Measurements from ENCODE around the gene MUSK. TPM values are rescaled to one million over a fixed set of nuclear protein-coding genes. Genes with fewer than 3 reads are reported as not detected.

MUSK gene
- polyA plus RNA-seq, 1 donor (not counting 4 experiments of a cell fraction or from before 2014, with no cell fraction given): not detected

GRCh38 chr9:110745676-110746075, 77.1 kb downstream of the MUSK start:
- no peak for DNase-seq (ENCODE audit: low read depth, low spot score)
- H3K9ac ChIP-seq (ENCODE audit: control insufficient read depth, extremely low read depth, insufficient read depth, low read length): no peak overlapping the region

GRCh38 chr9:110746211-110746930, 77.8 kb downstream of the MUSK start:
- Histone ChIP-seq H3K9me1 (ENCODE audit: control insufficient read depth, extremely low read depth, insufficient read depth, low read length) (no peaks in the 10 kb centered on the region), H3K9ac (ENCODE audit: control insufficient read depth, extremely low read depth, insufficient read depth, low read length) (no peak overlapping the region), H3K27ac (ENCODE audit: control insufficient read depth, insufficient read depth, low read length) (no peak overlapping the region), H3K27me3 (ENCODE audit: control insufficient read depth, extremely low read depth, insufficient read depth, low read length) (no peaks in the 10 kb centered on the region), H2AFZ (ENCODE audit: control insufficient read depth, low read length) (no peak overlapping the region), H3K4me1 (ENCODE audit: control insufficient read depth, extremely low read depth, insufficient read depth, low read length) (peaks cover 40% of the 10 kb centered on the region), H3K4me3 (ENCODE audit: control insufficient read depth in 2 of 3, extremely low read depth in 1 of 3, insufficient read depth in 2 of 3, low read depth in 1 of 3, low read length in 3 of 3) (no peak overlapping the region), H3K9me3 (ENCODE audit: control insufficient read depth, low read depth, low read length) (no peaks in the 10 kb centered on the region), H3K36me3 (ENCODE audit: control insufficient read depth in 2 of 2, extremely low read depth in 1 of 2, insufficient read depth in 2 of 2, low read length in 2 of 2) (no peaks in the 10 kb centered on the region), H3K4me2 (ENCODE audit: control insufficient read depth, extremely low read depth, insufficient read depth, low read depth, low read length) (no peak overlapping the region), H3K79me2 (ENCODE audit: control insufficient read depth, insufficient read depth, low read length) (no peaks in the 10 kb centered on the region), H4K20me1 (ENCODE audit: control insufficient read depth, extremely low read depth, insufficient read depth, low read length) (no peaks in the 10 kb centered on the region)
- DNase-seq (ENCODE audit: low read depth, low spot score) (no peak), FAIRE-seq (no peak)
- TF ChIP-seq EZH2 (IDR thresholded peaks at IDR 0.05; ENCODE audit: low read length) (no peak), CTCF (optimal IDR thresholded peaks at IDR 0.05 in 1 of 3, IDR thresholded peaks at IDR 0.05 in 1 of 3, conservative IDR thresholded peaks at IDR 0.05 in 1 of 3; ENCODE audit: extremely low read depth in 1 of 3, insufficient read depth in 2 of 3, low read length in 3 of 3) (no peak)
- dilution Hi-C loops (cut with MboI; ENCODE audit: extremely low pct_ligation_motif_present, low sequenced_read_pairs): no loop called here

More at GRCh38 chr9:110745676-110746075, 77.1 kb downstream of the MUSK start:
- no peak overlapping the region for H3K4me2 ChIP-seq (ENCODE audit: control insufficient read depth, extremely low read depth, insufficient read depth, low read depth, low read length)
- no peaks in the 10 kb centered on the region for H3K9me3 ChIP-seq (ENCODE audit: control insufficient read depth, low read depth, low read length)
- H3K27me3 ChIP-seq (ENCODE audit: control insufficient read depth, extremely low read depth, insufficient read depth, low read length): no peaks in the 10 kb centered on the region
- no peak for FAIRE-seq
- no peaks in the 10 kb centered on the region for H3K9me1 ChIP-seq (ENCODE audit: control insufficient read depth, extremely low read depth, insufficient read depth, low read length)
- H3K4me1 ChIP-seq (ENCODE audit: control insufficient read depth, extremely low read depth, insufficient read depth, low read length): peaks cover 40% of the 10 kb centered on the region
- H3K79me2 ChIP-seq (ENCODE audit: control insufficient read depth, insufficient read depth, low read length): no peaks in the 10 kb centered on the region
- H2AFZ ChIP-seq (ENCODE audit: control insufficient read depth, low read length): no peak overlapping the region
- no peaks in the 10 kb centered on the region for H4K20me1 ChIP-seq (ENCODE audit: control insufficient read depth, extremely low read depth, insufficient read depth, low read length)
- TF ChIP-seq CTCF (optimal IDR thresholded peaks at IDR 0.05 in 1 of 3, IDR thresholded peaks at IDR 0.05 in 1 of 3, conservative IDR thresholded peaks at IDR 0.05 in 1 of 3; ENCODE audit: extremely low read depth in 1 of 3, insufficient read depth in 2 of 3, low read length in 3 of 3) (no peak), EZH2 (IDR thresholded peaks at IDR 0.05; ENCODE audit: low read length) (no peak)
- dilution Hi-C loops (cut with MboI; ENCODE audit: extremely low pct_ligation_motif_present, low sequenced_read_pairs): no loop called here
- H3K4me3 ChIP-seq (ENCODE audit: control insufficient read depth in 2 of 3, extremely low read depth in 1 of 3, insufficient read depth in 2 of 3, low read depth in 1 of 3, low read length in 3 of 3): no peak overlapping the region
- no peaks in the 10 kb centered on the region for H3K36me3 ChIP-seq (ENCODE audit: control insufficient read depth in 2 of 2, extremely low read depth in 1 of 2, insufficient read depth in 2 of 2, low read length in 2 of 2)
- H3K27ac ChIP-seq (ENCODE audit: control insufficient read depth, insufficient read depth, low read length): no peak overlapping the region

Data from keratinocyte (primary cell).